H1 (cell line): Measurements from ENCODE around the gene TEX2. TPM values are rescaled to one million over a fixed set of nuclear protein-coding genes. Genes with fewer than 3 reads are reported as not detected.

Source experiments
- CTCF ChIA-PET: fragments of 300-600 bp; sonication (Branson Sonifier 250); formaldehyde crosslinking; loops from one replicate; lab custom pipeline; 2021; ENCODE audit not compliant: partially characterized antibody; lab: Charles Lee
- POLR2A ChIA-PET: fragments of 300-600 bp; sonication (Branson Sonifier 250); formaldehyde crosslinking; loops from one replicate; lab custom pipeline; 2021; ENCODE audit warnings: inconsistent platforms; ENCODE audit not compliant: partially characterized antibody; lab: Charles Lee
- DNase-seq, 2 experiments: peaks; one replicate each; pipeline versions ENCODE4 v3.0.0 to v3.0.0-alpha.2; 2010 to 2022; ENCODE audit warnings: low spot score in 2 of 2, low read depth in 1 of 2, mixed read lengths in 1 of 2
- FAIRE-seq: peaks from 2 replicates; lab custom pipeline; 2011; peaks lifted over from hg19 to GRCh38; lab: Jason Lieb, UNC
- H2AFZ ChIP-seq: 2 replicates; pipeline ENCODE4 v1.8.1; 2012; ENCODE audit warnings: low read length, inconsistent platforms
- H2AK5ac ChIP-seq: 2 replicates; pipeline ENCODE4 v1.6.1; 2013; ENCODE audit warnings: low read depth, low read length
- H2BK120ac ChIP-seq: replicated peaks from 2 replicates; pipeline ENCODE3; 2013; ENCODE audit warnings: low read depth, low read length, inconsistent platforms
- H2BK12ac ChIP-seq: 2 replicates; pipeline ENCODE4 v1.6.1; 2013; ENCODE audit warnings: low read depth, low read length
- H2BK15ac ChIP-seq: 2 replicates; pipeline ENCODE4 v1.6.1; 2013; ENCODE audit warnings: low read length
- H2BK20ac ChIP-seq: 2 replicates; pipeline ENCODE4 v1.6.1; 2013; ENCODE audit warnings: low read length
- H2BK5ac ChIP-seq: 2 replicates; pipeline ENCODE4 v1.6.1; 2013; ENCODE audit warnings: low read depth, low read length
- H3K14ac ChIP-seq: 2 replicates; pipeline ENCODE4 v1.6.1; 2013; ENCODE audit warnings: inconsistent platforms; ENCODE audit not compliant: insufficient read length
- H3K18ac ChIP-seq: 2 replicates; pipeline ENCODE4 v1.6.1; 2013; ENCODE audit warnings: low read length; ENCODE audit errors: extremely low read depth
- H3K23ac ChIP-seq: 2 replicates; pipeline ENCODE4 v1.6.1; 2013; ENCODE audit warnings: inconsistent platforms; ENCODE audit not compliant: insufficient read length
- H3K23me2 ChIP-seq: 2 replicates; pipeline ENCODE4 v1.6.1; 2013; ENCODE audit warnings: low read depth, low read length
- H3K27ac ChIP-seq: 2 replicates; pipeline ENCODE4 v1.6.1; 2011; ENCODE audit warnings: low read depth, low read length, inconsistent platforms
- H3K27me3 ChIP-seq, 4 experiments: replicated peaks in 1 of 4; 1 replicate in 1 of 4; 2 replicates in 3 of 4; pipeline versions ENCODE4 v1.6.1 to v1.8.1; 2011 to 2013; ENCODE audit warnings: low read length in 3 of 4, mild to moderate bottlenecking in 3 of 4, inconsistent platforms in 2 of 4, mixed read lengths in 2 of 4, moderate library complexity in 1 of 4; ENCODE audit not compliant: control insufficient read depth in 3 of 4, insufficient read depth in 3 of 4; ENCODE audit errors: extremely low read depth in 1 of 4
- H3K36me3 ChIP-seq, 4 experiments: 2 replicates each; pipeline versions ENCODE4 v1.6.1 to v1.8.1; 2011 to 2013; ENCODE audit warnings: mild to moderate bottlenecking in 4 of 4, low read length in 3 of 4, moderate library complexity in 2 of 4, control low read depth in 1 of 4, inconsistent platforms in 1 of 4; ENCODE audit not compliant: insufficient read depth in 4 of 4, control insufficient read depth in 2 of 4
- H3K4ac ChIP-seq: replicated peaks from 2 replicates; pipeline ENCODE3; 2013; ENCODE audit warnings: low read length, low read depth, mixed read lengths, inconsistent platforms; ENCODE audit not compliant: insufficient read length
- H3K4me1 ChIP-seq, 4 experiments: replicated peaks in 1 of 4; 1 replicate in 1 of 4; 2 replicates in 3 of 4; pipeline versions ENCODE4 v1.6.1 to v1.8.1; 2011 to 2013; ENCODE audit warnings: low read length in 3 of 4, inconsistent platforms in 2 of 4, mixed read lengths in 1 of 4; ENCODE audit not compliant: insufficient read depth in 4 of 4, control insufficient read depth in 3 of 4
- H3K4me2 ChIP-seq, 2 experiments: 2 replicates each; pipeline versions ENCODE4 v1.6.1 to v1.8.1; 2011 to 2013; ENCODE audit warnings: low read depth in 2 of 2, low read length in 2 of 2, control low read depth in 1 of 2, inconsistent platforms in 1 of 2, mild to moderate bottlenecking in 1 of 2; ENCODE audit not compliant: insufficient read depth in 1 of 2
- H3K4me3 ChIP-seq, 4 experiments: fragments of 200-600, 300-600 bp in 1 of 4; sonication (generic), shearing (Covaris generic), sonication (Bioruptor Twin) in 1 of 4; 2 replicates each; pipeline versions ENCODE4 v1.5.1 to v1.8.1; 2011 to 2016; ENCODE audit warnings: low read length in 4 of 4, low read depth in 3 of 4, control low read depth in 2 of 4, inconsistent platforms in 2 of 4, mild to moderate bottlenecking in 2 of 4, mixed read lengths in 1 of 4, moderate library complexity in 1 of 4; ENCODE audit not compliant: insufficient read depth in 2 of 4; ENCODE audit errors: extremely low read depth in 1 of 4
- H3K56ac ChIP-seq: replicated peaks from 2 replicates; pipeline ENCODE3; 2013; ENCODE audit warnings: low read depth, mild to moderate bottlenecking, mixed read lengths, low read length, inconsistent platforms; ENCODE audit not compliant: insufficient read length
- H3K79me1 ChIP-seq: 2 replicates; pipeline ENCODE4 v1.6.1; 2013; ENCODE audit warnings: low read depth, low read length, control low read depth
- H3K79me2 ChIP-seq, 2 experiments: 2 replicates each; pipeline versions ENCODE4 v1.6.1 to v1.8.1; 2012 to 2013; ENCODE audit warnings: low read length in 2 of 2, mild to moderate bottlenecking in 2 of 2, inconsistent platforms in 1 of 2; ENCODE audit not compliant: insufficient read depth in 2 of 2, control insufficient read depth in 1 of 2
- H3K9ac ChIP-seq, 4 experiments: replicated peaks in 1 of 4; 1 replicate in 1 of 4; 2 replicates in 3 of 4; pipeline versions ENCODE4 v1.6.1 to v1.8.1; 2011 to 2013; ENCODE audit warnings: low read depth in 3 of 4, low read length in 3 of 4, control low read depth in 2 of 4, mild to moderate bottlenecking in 2 of 4, moderate library complexity in 2 of 4, inconsistent platforms in 1 of 4; ENCODE audit errors: extremely low read depth in 1 of 4
- H3K9me3 ChIP-seq, 2 experiments: 2 replicates each; pipeline versions ENCODE4 v1.6.1 to v1.8.1; 2012 to 2013; ENCODE audit warnings: mild to moderate bottlenecking in 2 of 2, moderate library complexity in 2 of 2, control low read depth in 1 of 2, inconsistent platforms in 1 of 2, low read depth in 1 of 2, low read length in 1 of 2, mixed read lengths in 1 of 2; ENCODE audit not compliant: insufficient read depth in 2 of 2
- H4K20me1 ChIP-seq, 2 experiments: replicated peaks in 1 of 2; 2 replicates each; pipeline versions ENCODE3 to v1.8.1; 2011 to 2013; ENCODE audit warnings: inconsistent platforms in 2 of 2, low read length in 2 of 2, mild to moderate bottlenecking in 1 of 2; ENCODE audit not compliant: insufficient read depth in 2 of 2, control insufficient read depth in 1 of 2
- H4K5ac ChIP-seq: 2 replicates; pipeline ENCODE4 v1.6.1; 2013; ENCODE audit warnings: low read length, low read depth, mixed read lengths, inconsistent platforms; ENCODE audit not compliant: insufficient read length
- H4K8ac ChIP-seq: 2 replicates; pipeline ENCODE4 v1.8.0; 2013; ENCODE audit warnings: mild to moderate bottlenecking, moderate library complexity, low read length, inconsistent platforms; ENCODE audit not compliant: insufficient read depth; ENCODE audit errors: extremely low read depth
- H4K91ac ChIP-seq: replicated peaks from 2 replicates; pipeline ENCODE3; 2013; ENCODE audit warnings: low read length, mixed read lengths, inconsistent platforms; ENCODE audit not compliant: insufficient read length
- ASH2L ChIP-seq: fragments of 200-600, 300-600 bp; sonication (generic); IDR thresholded peaks from one replicate; pipeline ENCODE4 v1.7.1; 2017; ENCODE audit warnings: low read length
- EZH2 ChIP-seq: fragments of 200-600 bp; sonication (generic); IDR thresholded peaks from 2 replicates; pipeline ENCODE4 v1.7.1; 2012; ENCODE audit warnings: low read depth, mild to moderate bottlenecking, moderate library complexity, low read length, inconsistent platforms; ENCODE audit not compliant: severe bottlenecking
- HDAC2 ChIP-seq, 2 experiments: fragments of 300-600 bp in 1 of 2; sonication (generic) in 1 of 2; IDR thresholded peaks; 2 replicates each; pipeline ENCODE4 v1.6.1; 2011 to 2012; ENCODE audit warnings: low read depth in 2 of 2, low read length in 2 of 2, mild to moderate bottlenecking in 2 of 2, moderate library complexity in 2 of 2, borderline replicate concordance in 1 of 2, inconsistent platforms in 1 of 2
- JUN ChIP-seq: IDR thresholded peaks from 2 replicates; pipeline ENCODE4 v1.6.1; 2011; ENCODE audit warnings: low read depth, mild to moderate bottlenecking, improper control_type of control experiment, low read length
- NANOG ChIP-seq: IDR thresholded peaks from 2 replicates; pipeline ENCODE4 v1.6.1; 2011; ENCODE audit warnings: low read length, low read depth, mild to moderate bottlenecking, inconsistent platforms; ENCODE audit not compliant: insufficient read depth, poor library complexity, severe bottlenecking
- RFX5 ChIP-seq: IDR thresholded peaks from 2 replicates; pipeline ENCODE4 v1.6.1; 2011; ENCODE audit warnings: low read depth, low read length, improper control_type of control experiment, borderline replicate concordance
- SIN3A ChIP-seq, 2 experiments: IDR thresholded peaks in 1 of 2; conservative IDR thresholded peaks in 1 of 2; 2 replicates each; pipeline ENCODE4 v1.6.1; 2011 to 2012; ENCODE audit warnings: low read length in 2 of 2, improper control_type of control experiment in 1 of 2, low read depth in 1 of 2, mild to moderate bottlenecking in 1 of 2
- SP2 ChIP-seq: IDR thresholded peaks from 2 replicates; pipeline ENCODE4 v1.6.1; 2012; ENCODE audit warnings: mild to moderate bottlenecking, low read length, inconsistent platforms
- SRF ChIP-seq: IDR thresholded peaks from 2 replicates; pipeline ENCODE4 v1.6.1; 2011; ENCODE audit warnings: mild to moderate bottlenecking, low read depth, low read length, moderate library complexity
- TCF12 ChIP-seq: IDR thresholded peaks from 2 replicates; pipeline ENCODE4 v1.6.1; 2011; ENCODE audit warnings: low read depth, mild to moderate bottlenecking, low read length
- WGBS, 2 experiments: shearing (Covaris generic) in 1 of 2; methylation state at CpG; one replicate each; pipeline versions ENCODE4 v1.1.6 to v1.1.7; 2013 to 2015; ENCODE audit warnings: low lambda C conversion rate in 2 of 2, mixed read lengths in 2 of 2, inconsistent platforms in 1 of 2, low coverage in 1 of 2, missing lambda C conversion rate in 1 of 2; ENCODE audit not compliant: insufficient replicate concordance in 2 of 2, insufficient coverage in 1 of 2, insufficient read length in 1 of 2; ENCODE audit errors: extremely low coverage in 1 of 2, missing lambda C conversion rate in 1 of 2; 5-methylcytosine and 5-hydroxymethylcytosine counted together
- polyA plus RNA-seq, 7 experiments: library from polyadenylated mRNA; depleted of rRNA in 3 of 7; stranded (reverse) in 5 of 7; unstranded in 2 of 7; fragments of >200 nt in 5 of 7; fragments of 200-250 nt in 2 of 7; gene quantifications; 1 replicate in 5 of 7; 2 replicates in 1 of 7; 4 replicates in 1 of 7; pipeline versions ENCODE4 v1.2.1 to v1.2.3, GENCODE V29; 2011 to 2013; ENCODE audit warnings: missing spikeins in 2 of 7, mixed read lengths in 2 of 7
- total RNA-seq: library from RNA; stranded (reverse); fragmentation: NEBNext Ultra II Directional; extraction: Animal tissue kit (Norgen Biotek cat#: 25700); gene quantifications from 2 replicates; pipeline ENCODE4 v1.2.1, GENCODE V29; 2021

TEX2 gene
- total and polyA plus RNA-seq, 2 of the 8 experiments (the other 6 are each of a cell fraction or from before 2014, with no cell fraction given): 6.1 to 15.6 TPM

GRCh38 chr17:64261417-64262145, 1.5 kb downstream of the TEX2 start:
- H3K79me2 ChIP-seq: peaks cover 0 to 19% of the 10 kb centered on the region in 2 experiments; a peak in 3 of 4 replicates
- no peak for FAIRE-seq
- H2AFZ ChIP-seq: no peak overlapping the region
- H2BK5ac ChIP-seq: no peak overlapping the region
- H3K4me1 ChIP-seq: peaks cover 1 to 5% (median 4%) of the 10 kb centered on the region in 4 experiments; a peak in 4 of 7 replicates
- H3K79me1 ChIP-seq: peaks cover 6% of the 10 kb centered on the region
- peak overlapping the region; percentile 74 to 80 for H3K4me2 ChIP-seq
- no peak overlapping the region for H2AK5ac ChIP-seq
- H4K8ac ChIP-seq: no peak overlapping the region
- H3K23me2 ChIP-seq: peaks cover 10% of the 10 kb centered on the region
- peaks cover 0 to 9% (median 8%) of the 10 kb centered on the region in 4 experiments; a peak in 4 of 7 replicates for H3K27me3 ChIP-seq
- H2BK15ac ChIP-seq: no peak overlapping the region
- WGBS, 2 experiments: 78% methylated on average over 6 of the region's 6 CpGs; no CpG with 5 or more reads in 1 of the 2 experiments
- no peaks in the 10 kb centered on the region for H3K36me3 ChIP-seq
- no peak overlapping the region for H4K91ac ChIP-seq
- H3K18ac ChIP-seq: no peak overlapping the region
- no peak overlapping the region for H4K5ac ChIP-seq
- H3K23ac ChIP-seq: no peak overlapping the region
- CTCF ChIA-PET: interaction anchor here (0.6 kb wide), 2 partner anchors 14 to 21 kb away, joined by 4 read pairs; no protein-coding TSS in a partner anchor
- H2BK20ac ChIP-seq: no peak overlapping the region
- no peak overlapping the region for H3K27ac ChIP-seq
- no peak overlapping the region for H2BK12ac ChIP-seq
- no peak for DNase-seq
- no peaks in the 10 kb centered on the region for H3K9me3 ChIP-seq
- no peak overlapping the region for H3K14ac ChIP-seq
- H2BK120ac ChIP-seq: no peak overlapping the region
- H4K20me1 ChIP-seq: peaks cover 0 to 2% of the 10 kb centered on the region in 2 experiments
- H3K9ac ChIP-seq: no peak overlapping the region; a peak in 1 of 7 replicates
- POLR2A ChIA-PET: interaction anchor here (1.8 to 4.6 kb wide), 3 partner anchors 10 to 115 kb away, joined by 4 to 62 read pairs (median 7); no protein-coding TSS in a partner anchor
- H3K56ac ChIP-seq: no peak overlapping the region
- H3K4ac ChIP-seq: no peak overlapping the region
- H3K4me3 ChIP-seq: peak overlapping the region; percentile 72 to 97 (median 75); a peak in 7 of 8 replicates
- TF ChIP-seq SIN3A (conservative IDR thresholded peaks at IDR 0.05 in 1 of 2, IDR thresholded peaks at IDR 0.05 in 1 of 2; ENCODE audit: low read depth in 1 of 2, low read length in 2 of 2): no peak
- TF ChIP-seq HDAC2 (IDR thresholded peaks at IDR 0.05; ENCODE audit: borderline replicate concordance in 1 of 2, low read depth in 2 of 2, low read length in 2 of 2): no peak
- TF ChIP-seq SP2: no peak
- TF ChIP-seq JUN: no peak
- TF ChIP-seq RFX5: no peak
- TF ChIP-seq TCF12: no peak
- TF ChIP-seq SRF: no peak
- TF ChIP-seq ASH2L: no peak
- no peak for TF ChIP-seq EZH2
- TF ChIP-seq NANOG: no peak
